KG1 (cell line): ENCODE data around the gene ITGAE.
"Not testable (repeated sequence)": the region's sequence is repeated elsewhere in the genome, so short reads cannot be mapped to it uniquely, and the experiment has no call there.

Experiments
- DNase-seq: peaks from one replicate; lab custom pipeline; 2025; lab: John Stamatoyannopoulos, UW

ITGAE gene

GRCh38 chr17:3729881-3730280, 71.1 kb downstream of the ITGAE start:
- no peak for DNase-seq

GRCh38 chr17:3728099-3728498, 72.9 kb downstream of the ITGAE start:
- not testable (repeated sequence) for DNase-seq

- no peak for DNase-seq
Observed at GRCh38 chr17:3727041-3727440, 73.9 kb downstream of the ITGAE start.

GRCh38 chr17:3724378-3725077, 76.5 kb downstream of the ITGAE start:
- no peak for DNase-seq

- DNase-seq: peak; percentile 65
Observed at GRCh38 chr17:3723556-3724377, 77.2 kb downstream of the ITGAE start, which contains the start of gene HASPIN. Gene HASPIN (plus strand): TSS chr17:3723903. CDS start chr17:3723936, 33 bp downstream.

GRCh38 chr17:3723188-3723555, 77.8 kb downstream of the ITGAE start:
- no peak for DNase-seq

- no peak for DNase-seq
Observed at GRCh38 chr17:3722716-3723115, 78.3 kb downstream of the ITGAE start.

- no peak for DNase-seq
Observed at GRCh38 chr17:3719265-3719664, 81.7 kb downstream of the ITGAE start.

GRCh38 chr17:3718201-3718600, 82.8 kb downstream of the ITGAE start:
- DNase-seq: no peak

GRCh38 chr17:3715296-3715695, 85.7 kb downstream of the ITGAE start:
- DNase-seq: no peak

GRCh38 chr17:3712811-3713463, 88.1 kb downstream of the ITGAE start:
- DNase-seq: no peak

- DNase-seq: no peak
Observed at GRCh38 chr17:3710951-3711383, 90.0 kb downstream of the ITGAE start.

- no peak for DNase-seq
Observed at GRCh38 chr17:3708366-3708765, 92.6 kb downstream of the ITGAE start.

GRCh38 chr17:3705718-3705984, 95.3 kb downstream of the ITGAE start:
- not testable (repeated sequence) for DNase-seq

GRCh38 chr17:3704931-3705717, 95.9 kb downstream of the ITGAE start:
- no peak for DNase-seq

- not testable (repeated sequence) for DNase-seq
Observed at GRCh38 chr17:3702041-3702539, 98.9 kb downstream of the ITGAE start.

GRCh38 chr17:3699951-3700350, 101.0 kb downstream of the ITGAE start:
- no peak for DNase-seq

GRCh38 chr17:3698139-3698538, 102.8 kb downstream of the ITGAE start:
- no peak for DNase-seq

GRCh38 chr17:3697103-3697476, 103.9 kb downstream of the ITGAE start:
- DNase-seq: no peak

GRCh38 chr17:3695723-3696411, 105.1 kb downstream of the ITGAE start, which contains the start of gene P2RX5:
Gene P2RX5 (minus strand): TSS chr17:3696155. CDS start chr17:3696005, 150 bp downstream.
- DNase-seq: no peak

GRCh38 chr17:3695129-3695722, 105.8 kb downstream of the ITGAE start:
- DNase-seq: no peak
